ENCODE measurements around the gene SLC28A2.

DNA sequence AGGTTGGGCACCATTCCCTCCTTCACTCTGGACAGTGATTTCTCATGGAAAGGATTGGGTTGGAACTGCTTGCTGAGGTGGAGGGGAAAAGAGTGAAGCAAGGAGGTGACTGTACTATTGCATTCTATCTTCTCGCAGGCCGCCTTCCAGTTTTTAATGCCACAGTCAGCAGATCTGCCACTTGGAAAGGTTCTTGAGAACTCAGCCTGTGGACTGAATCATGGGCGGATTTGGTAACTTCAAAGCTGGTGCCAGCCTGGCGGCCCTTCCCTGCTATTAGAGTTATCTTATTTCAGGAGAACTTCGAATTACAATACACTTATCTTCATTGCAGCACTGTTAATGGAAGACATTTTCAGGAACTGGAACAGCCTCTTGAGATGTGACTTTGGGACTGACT, 23.1 kb upstream of the SLC28A2 start:
- TF ChIP-seq POLR2A (IDR thresholded peaks at IDR 0.05; ENCODE audit: low read length) (no peak), GATA1 (IDR thresholded peaks at IDR 0.05; ENCODE audit: low read depth, low read length) (no peak)
